Esophagus squamous epithelium (tissue), 5 donors: ENCODE results near the gene NUTF2. TPM values are rescaled to one million over a fixed set of nuclear protein-coding genes. Genes with fewer than 3 reads are reported as not detected.

ENCODE experiments used
- DNase-seq: peaks from one replicate; lab custom pipeline; 2025; lab: John Stamatoyannopoulos, UW
- H3K27ac ChIP-seq, 4 donors: fragments of 200-600 bp; sonication (generic); one replicate each; pipeline ENCODE4 v1.5.1; 2016 to 2019; ENCODE audit warnings: mild to moderate bottlenecking in 1 of 4
- H3K27me3 ChIP-seq, 4 donors: fragments of 200-600 bp; sonication (generic); 1 replicate in 3 of 4; 2 replicates in 1 of 4; pipeline versions ENCODE4 v1.5.1 to v1.6.0; 2017 to 2021; ENCODE audit warnings: antibody characterized with exemption in 1 of 4
- H3K36me3 ChIP-seq, 3 donors: fragments of 200-600 bp; sonication (generic); one replicate each; pipeline ENCODE4 v1.5.1; 2016 to 2019
- H3K4me1 ChIP-seq, 3 donors: fragments of 200-600 bp; sonication (generic); one replicate each; pipeline ENCODE4 v1.5.1; 2017 to 2019
- H3K4me3 ChIP-seq, 4 donors: fragments of 200-600 bp; sonication (generic); 1 replicate in 3 of 4; 2 replicates in 1 of 4; pipeline ENCODE4 v1.5.1; 2016 to 2019; ENCODE audit warnings: mild to moderate bottlenecking in 2 of 4, moderate library complexity in 1 of 4
- H3K9me3 ChIP-seq, 3 donors: fragments of 200-600 bp; sonication (generic); one replicate each; pipeline ENCODE4 v1.5.1; 2016 to 2019
- CTCF ChIP-seq, 6 experiments: fragments of 450-650 bp in 4 of 6; fragments of 200-600 bp in 2 of 6; sonication (generic) in 2 of 6; IDR thresholded peaks; one replicate each; pipeline ENCODE4 v1.5.1; 2016 to 2019; ENCODE audit warnings: antibody characterized with exemption in 6 of 6, mild to moderate bottlenecking in 4 of 6, moderate library complexity in 4 of 6
- POLR2A ChIP-seq, 4 donors: fragments of 450-650 bp; IDR thresholded peaks; one replicate each; pipeline ENCODE4 v1.6.1; 2017; ENCODE audit warnings: antibody characterized with exemption in 4 of 4, mild to moderate bottlenecking in 4 of 4, moderate library complexity in 3 of 4
- WGBS, 2 donors: methylation state at CpG; one replicate each; pipeline ENCODE4 v1.1.5; 2018; 5-methylcytosine and 5-hydroxymethylcytosine counted together
- intact Hi-C: fragments of 100-400 bp; cut with DNase I; formaldehyde crosslinking; loops from one replicate; pipeline ENCODE4 v1.15.0; 2022
- total RNA-seq, 4 donors: library from RNA; depleted of rRNA; stranded (reverse); fragments of >200 nt; gene quantifications; one replicate each; pipeline ENCODE4 v1.1.0, GENCODE V29; 2016
- donor health status: DM: yes; HTN: yes; CAD: no.

The NUTF2 gene
- total RNA-seq, 4 donors from 2014 or later = 41.4 to 85.1 (median 63.7) TPM

- Histone ChIP-seq H3K4me3 (no peak overlapping the region), H3K27ac (peak overlapping the region; percentile 55 to 89 (median 86)), H3K36me3 (no peaks in the 10 kb centered on the region), H3K27me3 (no peaks in the 10 kb centered on the region), H3K9me3 (no peaks in the 10 kb centered on the region), H3K4me1 (peaks cover 39 to 68% (median 45%) of the 10 kb centered on the region in 3 donors)
- intact Hi-C loops = no loop called here
- 84 to 100% methylated on average over 3 to 4 of the region's 5 CpGs for WGBS, 2 donors
- no peak for DNase-seq
- TF ChIP-seq POLR2A (IDR thresholded peaks at IDR 0.05) (no peak), CTCF (IDR thresholded peaks at IDR 0.05) (no peak)
Measured at GRCh38 chr16:67856927-67857546, 10.3 kb downstream of the NUTF2 start.

- no peak for DNase-seq
- Histone ChIP-seq H3K27ac (peak overlapping the region; percentile 77 to 89 (median 86)), H3K4me3 (no peak overlapping the region), H3K27me3 (no peaks in the 10 kb centered on the region), H3K36me3 (no peaks in the 10 kb centered on the region), H3K4me1 (peaks cover 44 to 73% (median 52%) of the 10 kb centered on the region in 3 donors), H3K9me3 (no peaks in the 10 kb centered on the region)
- intact Hi-C loops = no loop called here
- TF ChIP-seq CTCF (IDR thresholded peaks at IDR 0.05) (no peak), POLR2A (IDR thresholded peaks at IDR 0.05) (no peak)
- WGBS, 2 donors = 26 to 30% methylated on average over 3 of the region's 3 CpGs
Measured at GRCh38 chr16:67857547-67858233, 11.0 kb downstream of the NUTF2 start.

- Histone ChIP-seq H3K9me3 (no peaks in the 10 kb centered on the region), H3K36me3 (no peaks in the 10 kb centered on the region), H3K27me3 (no peaks in the 10 kb centered on the region), H3K4me1 (peaks cover 51 to 82% (median 59%) of the 10 kb centered on the region in 3 donors), H3K4me3 (no peak overlapping the region), H3K27ac (peak overlapping the region; percentile 77 to 89 (median 86))
- no peak for DNase-seq
- intact Hi-C loops = no loop called here
- TF ChIP-seq POLR2A (IDR thresholded peaks at IDR 0.05) (no peak), CTCF (IDR thresholded peaks at IDR 0.05) (no peak)
- 76 to 77% methylated on average over 4 of the region's 4 CpGs for WGBS, 2 donors
Measured at GRCh38 chr16:67858500-67858899, 11.8 kb downstream of the NUTF2 start.

- DNase-seq = no peak
- H3K36me3 ChIP-seq = peaks cover 0 to 10% (median 4%) of the 10 kb centered on the region in 3 donors
- no peaks in the 10 kb centered on the region for H3K9me3 ChIP-seq
- peaks cover 46 to 83% (median 62%) of the 10 kb centered on the region in 3 donors for H3K4me1 ChIP-seq
- H3K4me3 ChIP-seq = no peak overlapping the region
- TF ChIP-seq POLR2A (IDR thresholded peaks at IDR 0.05) (no peak), CTCF (IDR thresholded peaks at IDR 0.05) (no peak)
- peak overlapping the region; percentile 63 to 84 (median 73) for H3K27ac ChIP-seq
- 61 to 63% methylated on average over 6 to 8 of the region's 8 CpGs for WGBS, 2 donors
- no peaks in the 10 kb centered on the region for H3K27me3 ChIP-seq
- intact Hi-C loops = no loop called here
Measured at GRCh38 chr16:67860589-67861398, 14.1 kb downstream of the NUTF2 start.
